ENCODE data around the gene TIMP3.

DNA sequence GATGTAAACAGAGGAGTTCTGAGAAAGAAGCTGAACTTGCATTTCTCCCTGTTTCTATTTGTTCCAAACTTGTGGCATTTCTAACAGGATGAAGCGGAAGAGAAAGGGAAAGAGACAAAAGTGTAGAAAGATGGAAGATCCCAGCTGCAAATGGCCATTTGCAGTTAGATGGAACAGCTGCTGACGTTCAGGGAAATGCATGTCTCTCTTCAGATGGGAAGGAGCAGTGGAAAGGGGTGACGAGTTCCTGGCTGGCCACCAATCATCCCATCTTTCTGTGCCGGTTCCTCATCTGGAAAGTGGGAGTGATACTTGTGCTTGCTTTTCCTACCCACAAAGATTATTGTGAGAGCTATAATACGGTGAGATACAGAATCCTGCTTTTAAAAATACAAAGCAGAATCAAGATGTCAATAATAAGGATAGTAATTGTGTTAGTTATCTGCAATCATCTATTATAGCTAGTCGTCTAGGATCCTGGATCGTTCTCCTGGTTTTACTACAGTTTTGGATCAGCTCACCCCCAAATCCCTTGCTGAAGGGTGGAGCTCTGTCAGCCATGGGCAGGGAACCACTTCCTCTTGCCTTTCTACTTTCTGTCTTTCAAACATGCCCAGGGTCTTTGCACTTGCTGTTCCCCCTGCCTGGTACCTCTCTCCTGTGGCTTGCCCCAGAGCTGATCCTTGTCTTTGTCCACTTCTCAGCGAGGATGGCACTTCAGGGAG, 1.2 kb upstream of the TIMP3 start:
- TF ChIP-seq, protein P1, sequence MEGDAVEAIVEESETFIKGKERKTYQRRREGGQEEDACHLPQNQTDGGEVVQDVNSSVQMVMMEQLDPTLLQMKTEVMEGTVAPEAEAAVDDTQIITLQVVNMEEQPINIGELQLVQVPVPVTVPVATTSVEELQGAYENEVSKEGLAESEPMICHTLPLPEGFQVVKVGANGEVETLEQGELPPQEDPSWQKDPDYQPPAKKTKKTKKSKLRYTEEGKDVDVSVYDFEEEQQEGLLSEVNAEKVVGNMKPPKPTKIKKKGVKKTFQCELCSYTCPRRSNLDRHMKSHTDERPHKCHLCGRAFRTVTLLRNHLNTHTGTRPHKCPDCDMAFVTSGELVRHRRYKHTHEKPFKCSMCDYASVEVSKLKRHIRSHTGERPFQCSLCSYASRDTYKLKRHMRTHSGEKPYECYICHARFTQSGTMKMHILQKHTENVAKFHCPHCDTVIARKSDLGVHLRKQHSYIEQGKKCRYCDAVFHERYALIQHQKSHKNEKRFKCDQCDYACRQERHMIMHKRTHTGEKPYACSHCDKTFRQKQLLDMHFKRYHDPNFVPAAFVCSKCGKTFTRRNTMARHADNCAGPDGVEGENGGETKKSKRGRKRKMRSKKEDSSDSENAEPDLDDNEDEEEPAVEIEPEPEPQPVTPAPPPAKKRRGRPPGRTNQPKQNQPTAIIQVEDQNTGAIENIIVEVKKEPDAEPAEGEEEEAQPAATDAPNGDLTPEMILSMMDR (IDR thresholded peaks at IDR 0.05) = no peak
- no peak for TF ChIP-seq POLR2A (IDR thresholded peaks at IDR 0.05)

Data from lower leg skin (tissue), 3 donors.